C4-2B (cell line): ENCODE data around the gene ST7L.

Experiments
- H3K27ac ChIP-seq: fragments of 450-650 bp; 2 replicates; pipeline ENCODE4 v1.5.1; 2017
- ZFX ChIP-seq: fragments of 450-650 bp; IDR thresholded peaks from 2 replicates; pipeline ENCODE4 v1.6.1; 2017
- TF ChIP-seq, protein P1 (sequence below): fragments of 450-650 bp; conservative IDR thresholded peaks from 2 replicates; pipeline ENCODE4 v1.5.1; 2017; ENCODE audit warnings: mild to moderate bottlenecking

ST7L gene

DNA sequence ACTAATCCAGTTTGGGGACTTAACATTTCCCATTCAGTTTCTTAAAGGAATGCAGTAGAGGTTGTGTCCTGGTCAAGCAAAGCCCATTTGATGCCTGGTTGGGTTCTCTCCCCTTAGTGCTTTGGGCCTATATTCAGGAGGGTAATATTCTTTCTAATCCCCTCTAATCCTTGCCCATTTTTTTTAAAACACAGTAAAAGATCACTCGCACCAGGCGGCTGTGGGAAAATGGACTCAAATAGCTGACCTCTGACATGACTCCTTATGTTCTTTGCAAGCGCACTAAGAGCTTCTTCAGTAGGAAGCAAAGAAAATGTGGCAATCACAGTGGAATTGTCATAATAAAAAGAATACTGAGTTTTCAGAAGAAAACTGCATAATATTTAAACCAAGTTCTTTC lies 60.3 kb downstream of the ST7L start:
- no peak for TF ChIP-seq ZFX
- TF ChIP-seq, protein P1, sequence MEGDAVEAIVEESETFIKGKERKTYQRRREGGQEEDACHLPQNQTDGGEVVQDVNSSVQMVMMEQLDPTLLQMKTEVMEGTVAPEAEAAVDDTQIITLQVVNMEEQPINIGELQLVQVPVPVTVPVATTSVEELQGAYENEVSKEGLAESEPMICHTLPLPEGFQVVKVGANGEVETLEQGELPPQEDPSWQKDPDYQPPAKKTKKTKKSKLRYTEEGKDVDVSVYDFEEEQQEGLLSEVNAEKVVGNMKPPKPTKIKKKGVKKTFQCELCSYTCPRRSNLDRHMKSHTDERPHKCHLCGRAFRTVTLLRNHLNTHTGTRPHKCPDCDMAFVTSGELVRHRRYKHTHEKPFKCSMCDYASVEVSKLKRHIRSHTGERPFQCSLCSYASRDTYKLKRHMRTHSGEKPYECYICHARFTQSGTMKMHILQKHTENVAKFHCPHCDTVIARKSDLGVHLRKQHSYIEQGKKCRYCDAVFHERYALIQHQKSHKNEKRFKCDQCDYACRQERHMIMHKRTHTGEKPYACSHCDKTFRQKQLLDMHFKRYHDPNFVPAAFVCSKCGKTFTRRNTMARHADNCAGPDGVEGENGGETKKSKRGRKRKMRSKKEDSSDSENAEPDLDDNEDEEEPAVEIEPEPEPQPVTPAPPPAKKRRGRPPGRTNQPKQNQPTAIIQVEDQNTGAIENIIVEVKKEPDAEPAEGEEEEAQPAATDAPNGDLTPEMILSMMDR, result no peak
- no peak overlapping the region for H3K27ac ChIP-seq

DNA sequence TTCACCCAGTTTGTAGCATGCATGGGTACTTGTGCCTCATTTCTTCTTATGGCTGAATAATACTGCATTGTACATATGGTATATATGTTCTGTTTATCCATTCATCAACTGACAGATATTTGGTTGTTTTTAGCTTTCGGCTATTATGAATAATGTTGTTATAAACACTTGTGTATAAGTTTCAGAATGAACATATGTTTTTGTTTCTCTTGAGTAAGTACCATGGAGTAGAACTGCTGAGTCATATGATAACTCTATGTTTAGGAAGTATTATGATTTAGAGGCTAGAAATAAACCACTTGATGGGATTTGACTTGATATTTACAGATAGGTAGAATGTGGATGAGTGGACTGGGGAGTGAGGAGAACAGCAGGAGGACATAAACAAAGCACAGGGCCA lies 61.6 kb downstream of the ST7L start:
- H3K27ac ChIP-seq, result no peak overlapping the region
- TF ChIP-seq, protein P1, result no peak
- no peak for TF ChIP-seq ZFX

DNA sequence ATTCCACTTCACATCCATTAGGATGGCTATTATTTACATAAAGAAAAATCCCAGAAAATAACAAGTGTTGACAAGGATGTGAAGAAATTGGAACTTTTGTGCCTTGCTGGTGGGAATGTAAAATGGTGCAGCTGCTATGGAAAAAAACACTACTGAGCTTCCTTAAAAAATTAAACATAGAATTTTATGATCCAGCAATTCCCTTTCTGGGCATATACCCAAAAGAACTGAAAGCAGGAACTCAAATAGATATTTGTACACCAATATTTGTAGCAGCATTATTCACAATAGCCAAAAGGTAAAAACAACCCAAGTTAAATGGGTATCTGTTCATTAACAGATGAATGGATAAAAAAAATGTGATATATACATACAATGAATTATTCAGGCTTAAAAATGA lies 64.5 kb downstream of the ST7L start:
- TF ChIP-seq ZFX, result no peak
- TF ChIP-seq, protein P1, result no peak

DNA sequence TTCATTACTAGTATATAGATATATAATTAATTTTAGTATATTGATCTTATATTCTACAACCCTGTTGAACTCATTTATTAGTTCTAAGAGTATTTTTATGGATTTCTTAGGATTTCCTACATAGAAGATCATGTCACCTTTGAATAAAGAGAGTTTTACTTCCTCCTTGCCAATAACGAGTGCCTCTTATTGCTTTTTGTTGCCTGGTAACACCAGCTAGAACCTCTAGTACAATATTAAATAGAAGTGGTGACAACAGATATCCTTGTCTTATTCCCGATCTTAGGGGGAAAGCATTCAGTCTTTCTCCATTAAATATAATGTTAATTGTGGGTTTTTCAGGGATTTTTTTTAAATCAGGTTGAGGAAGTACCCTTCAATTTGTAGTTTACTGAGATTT lies 69.4 kb downstream of the ST7L start:
- H3K27ac ChIP-seq, result no peak overlapping the region
- TF ChIP-seq ZFX, result no peak
- TF ChIP-seq, protein P1, result no peak

More for the DNA sequence above, 64.5 kb downstream of the ST7L start:
- H3K27ac ChIP-seq, result no peak overlapping the region

DNA sequence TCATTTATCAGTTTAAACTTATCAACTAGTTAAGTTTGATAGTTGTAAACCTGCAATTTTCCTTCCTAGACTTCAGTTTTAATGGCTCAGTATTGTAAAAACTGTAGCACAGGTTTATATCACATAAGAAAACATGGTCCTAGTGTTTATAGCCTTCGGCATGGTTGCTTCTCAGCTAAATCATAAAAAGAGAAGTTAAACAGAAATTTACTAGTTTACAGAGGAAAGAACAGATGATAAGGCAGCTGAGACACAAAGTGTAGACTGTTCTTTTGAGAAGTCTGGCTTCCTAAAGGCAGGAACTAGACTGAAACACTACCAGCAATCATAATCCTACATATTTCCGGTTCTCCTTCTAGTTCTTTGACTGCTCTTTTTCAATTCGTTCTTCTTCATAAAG lies 70.4 kb downstream of the ST7L start:
- TF ChIP-seq, protein P1, result no peak
- TF ChIP-seq ZFX, result no peak
- H3K27ac ChIP-seq, result peak overlapping the region; percentile 52; the same call in 1 of the 2 replicates

DNA sequence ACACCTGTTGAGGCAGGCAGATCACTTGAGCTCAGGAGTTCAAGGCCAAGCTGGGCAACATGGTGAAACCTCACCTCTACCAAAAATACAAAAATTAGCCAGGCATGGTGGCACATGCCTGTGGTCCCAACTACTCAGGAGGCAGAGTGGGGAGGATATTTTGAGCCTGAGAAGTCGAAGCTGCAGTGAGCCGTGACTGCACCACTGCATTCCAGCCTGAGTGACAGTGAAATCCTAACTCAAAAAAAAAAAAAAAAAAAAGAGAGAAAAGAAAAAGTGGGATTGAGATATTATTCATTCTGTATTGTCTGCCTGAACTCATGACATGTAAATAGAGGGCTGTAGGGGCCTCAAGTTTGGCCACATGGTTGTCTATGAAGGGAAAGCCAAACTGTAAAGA lies 72.9 kb downstream of the ST7L start:
- no peak overlapping the region for H3K27ac ChIP-seq
- TF ChIP-seq, protein P1, result no peak
- no peak for TF ChIP-seq ZFX

DNA sequence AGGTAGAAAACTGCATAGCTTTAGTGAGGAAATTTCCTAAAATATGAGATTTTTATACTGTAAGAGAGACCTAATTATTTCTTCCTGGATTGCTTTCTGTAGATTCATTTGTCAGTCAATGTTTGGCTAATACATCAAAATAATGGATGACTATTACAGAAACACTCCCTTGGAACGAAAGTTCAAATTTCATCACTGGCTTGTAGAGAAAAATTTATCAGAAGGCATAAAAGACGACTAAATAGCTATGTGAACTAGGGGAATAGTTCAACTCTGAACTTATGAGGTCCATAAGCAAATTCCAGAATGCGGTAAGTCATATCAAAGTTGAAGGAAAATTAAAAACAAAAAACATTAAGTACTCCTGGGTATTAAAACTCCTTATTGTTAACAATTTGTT lies 74.2 kb downstream of the ST7L start:
- TF ChIP-seq, protein P1, result no peak
- TF ChIP-seq ZFX, result no peak
- H3K27ac ChIP-seq, result no peak overlapping the region
